SIG-M5 (cell line): ENCODE results near the gene OPCML.

Source experiments
- DNase-seq: peaks from one replicate; lab custom pipeline; 2025; lab: John Stamatoyannopoulos, UW

OPCML gene

GRCh38 chr11:133026952-133027351, 505.3 kb downstream of the OPCML start:
- DNase-seq: no peak

GRCh38 chr11:133024301-133024700, 508.0 kb downstream of the OPCML start:
- DNase-seq: no peak

GRCh38 chr11:133023232-133023631, 509.1 kb downstream of the OPCML start:
- DNase-seq: no peak

- DNase-seq: no peak
Observed at GRCh38 chr11:133021553-133021952, 510.7 kb downstream of the OPCML start.

GRCh38 chr11:133020372-133020714, 512.0 kb downstream of the OPCML start:
- no peak for DNase-seq

- DNase-seq: no peak
Observed at GRCh38 chr11:133019545-133020371, 512.5 kb downstream of the OPCML start.

GRCh38 chr11:133015457-133015856, 516.8 kb downstream of the OPCML start:
- no peak for DNase-seq

GRCh38 chr11:133014337-133014736, 518.0 kb downstream of the OPCML start:
- DNase-seq: no peak

- no peak for DNase-seq
Observed at GRCh38 chr11:133012803-133013202, 519.5 kb downstream of the OPCML start.

GRCh38 chr11:133011604-133012003, 520.7 kb downstream of the OPCML start:
- DNase-seq: no peak

GRCh38 chr11:133007027-133007584, 525.2 kb downstream of the OPCML start:
- no peak for DNase-seq

GRCh38 chr11:133004369-133004768, 527.9 kb downstream of the OPCML start:
- no peak for DNase-seq

- no peak for DNase-seq
Observed at GRCh38 chr11:132999516-132999915, 532.8 kb downstream of the OPCML start.

GRCh38 chr11:132999031-132999430, 533.3 kb downstream of the OPCML start:
- no peak for DNase-seq

- DNase-seq: no peak
Observed at GRCh38 chr11:132997396-132997795, 534.9 kb downstream of the OPCML start.

- no peak for DNase-seq
Observed at GRCh38 chr11:132994966-132995365, 537.3 kb downstream of the OPCML start.

GRCh38 chr11:132993991-132994502, 538.3 kb downstream of the OPCML start:
- DNase-seq: no peak

- no peak for DNase-seq
Observed at GRCh38 chr11:132992838-132993631, 539.3 kb downstream of the OPCML start.

GRCh38 chr11:132988411-132988810, 543.9 kb downstream of the OPCML start:
- DNase-seq: no peak

- DNase-seq: no peak
Observed at GRCh38 chr11:132987936-132988335, 544.4 kb downstream of the OPCML start.

GRCh38 chr11:132983641-132983978, 548.7 kb downstream of the OPCML start:
- no peak for DNase-seq

- DNase-seq: no peak
Observed at GRCh38 chr11:132982772-132983640, 549.3 kb downstream of the OPCML start.
